Activated T-helper 2 cell treated with anti-CD3 and anti-CD28 coated beads, Interferon-gamma antibody, Interleukin-2, Interleukin-4, amounts not matched to agents 10 μg/mL and 5 μg/mL and 100 μg/mL, durations not matched to agents 14 hours and 24 hours and 36 hours (primary cell): ENCODE measurements around the gene SLC44A3. TPM values are rescaled to one million over a fixed set of nuclear protein-coding genes. Genes with fewer than 3 reads are reported as not detected.

ENCODE experiments used
- DNase-seq: peaks from one replicate; pipeline ENCODE4 v3.0.0; 2021; ENCODE audit warnings: low spot score
- H3K27ac Mint-ChIP-seq: one replicate; pipeline ENCODE4 v1.8.0; 2021; ENCODE audit warnings: mixed read lengths
- H3K27me3 Mint-ChIP-seq: one replicate; pipeline ENCODE4 v1.8.0; 2021; ENCODE audit warnings: low read depth, mixed read lengths
- H3K36me3 Mint-ChIP-seq: one replicate; pipeline ENCODE4 v1.8.0; 2021; ENCODE audit warnings: low read depth, mixed read lengths
- H3K4me1 Mint-ChIP-seq: one replicate; pipeline ENCODE4 v1.8.0; 2021; ENCODE audit warnings: low read depth, mixed read lengths
- H3K4me3 Mint-ChIP-seq: one replicate; pipeline ENCODE4 v1.8.0; 2021; ENCODE audit warnings: low read depth, mild to moderate bottlenecking, moderate library complexity, mixed read lengths
- H3K9me3 Mint-ChIP-seq: one replicate; pipeline ENCODE4 v1.8.0; 2021; ENCODE audit warnings: mixed read lengths
- intact Hi-C: fragments of 100-400 bp; cut with micrococcal nuclease; formaldehyde crosslinking; loops from one replicate; pipeline ENCODE4 v1.15.1; 2023
- total RNA-seq: library from RNA; stranded (reverse); gene quantifications from 2 replicates; pipeline ENCODE4 v1.2.3, GENCODE V29; 2022

Gene SLC44A3
- total RNA-seq, 1 donor from 2014 or later: not detected

- H3K27me3 Mint-ChIP-seq: peaks cover 4% of the 10 kb centered on the region
- no peaks in the 10 kb centered on the region for H3K36me3 Mint-ChIP-seq
- no peak overlapping the region for H3K4me3 Mint-ChIP-seq
- no peak for DNase-seq
- H3K27ac Mint-ChIP-seq: no peak overlapping the region
- H3K9me3 Mint-ChIP-seq: no peaks in the 10 kb centered on the region
- intact Hi-C loops: no loop called here
- peaks cover 6% of the 10 kb centered on the region for H3K4me1 Mint-ChIP-seq
Measured at GRCh38 chr1:94872771-94873495, 52.8 kb downstream of the SLC44A3 start.

- intact Hi-C loops: no loop called here
- Mint-ChIP-seq H3K9me3 (no peaks in the 10 kb centered on the region), H3K4me1 (peaks cover 6% of the 10 kb centered on the region), H3K36me3 (no peaks in the 10 kb centered on the region), H3K27ac (no peak overlapping the region), H3K27me3 (peaks cover 4% of the 10 kb centered on the region), H3K4me3 (no peak overlapping the region)
- no peak for DNase-seq
Measured at GRCh38 chr1:94873520-94874351, 53.6 kb downstream of the SLC44A3 start.

- intact Hi-C loops: no loop called here
- H3K27ac Mint-ChIP-seq: no peak overlapping the region
- no peak overlapping the region for H3K4me3 Mint-ChIP-seq
- no peaks in the 10 kb centered on the region for H3K27me3 Mint-ChIP-seq
- DNase-seq: no peak
- no peaks in the 10 kb centered on the region for H3K9me3 Mint-ChIP-seq
- H3K4me1 Mint-ChIP-seq: peaks cover 6% of the 10 kb centered on the region
- no peaks in the 10 kb centered on the region for H3K36me3 Mint-ChIP-seq
Measured at GRCh38 chr1:94874423-94874822, 54.3 kb downstream of the SLC44A3 start.

GRCh38 chr1:94875794-94876193 lies 55.6 kb downstream of the SLC44A3 start:
- Mint-ChIP-seq H3K36me3 (no peaks in the 10 kb centered on the region), H3K4me3 (no peak overlapping the region), H3K4me1 (peaks cover 6% of the 10 kb centered on the region), H3K9me3 (no peaks in the 10 kb centered on the region), H3K27ac (no peak overlapping the region), H3K27me3 (no peaks in the 10 kb centered on the region)
- intact Hi-C loops: no loop called here
- no peak for DNase-seq

- no peaks in the 10 kb centered on the region for H3K36me3 Mint-ChIP-seq
- intact Hi-C loops: no loop called here
- H3K4me3 Mint-ChIP-seq: no peak overlapping the region
- DNase-seq: no peak
- no peak overlapping the region for H3K27ac Mint-ChIP-seq
- H3K27me3 Mint-ChIP-seq: no peaks in the 10 kb centered on the region
- peaks cover 6% of the 10 kb centered on the region for H3K4me1 Mint-ChIP-seq
- H3K9me3 Mint-ChIP-seq: no peaks in the 10 kb centered on the region
Measured at GRCh38 chr1:94876362-94876761, 56.2 kb downstream of the SLC44A3 start.

- Mint-ChIP-seq H3K36me3 (no peaks in the 10 kb centered on the region), H3K9me3 (no peaks in the 10 kb centered on the region), H3K4me1 (peaks cover 6% of the 10 kb centered on the region), H3K27me3 (no peaks in the 10 kb centered on the region), H3K4me3 (no peak overlapping the region), H3K27ac (no peak overlapping the region)
- intact Hi-C loops: no loop called here
- no peak for DNase-seq
Measured at GRCh38 chr1:94878329-94878728, 58.2 kb downstream of the SLC44A3 start.

- H3K27me3 Mint-ChIP-seq: no peaks in the 10 kb centered on the region
- H3K4me1 Mint-ChIP-seq: peaks cover 5% of the 10 kb centered on the region
- H3K4me3 Mint-ChIP-seq: no peak overlapping the region
- DNase-seq: no peak
- H3K36me3 Mint-ChIP-seq: no peaks in the 10 kb centered on the region
- H3K27ac Mint-ChIP-seq: peak overlapping the region; percentile 34
- no peaks in the 10 kb centered on the region for H3K9me3 Mint-ChIP-seq
- intact Hi-C loops: no loop called here
Measured at GRCh38 chr1:94883691-94884090, 63.5 kb downstream of the SLC44A3 start.

GRCh38 chr1:94884106-94884505 lies 63.9 kb downstream of the SLC44A3 start:
- H3K9me3 Mint-ChIP-seq: no peaks in the 10 kb centered on the region
- H3K27ac Mint-ChIP-seq: no peak overlapping the region
- no peak for DNase-seq
- no peaks in the 10 kb centered on the region for H3K36me3 Mint-ChIP-seq
- H3K27me3 Mint-ChIP-seq: no peaks in the 10 kb centered on the region
- peaks cover 5% of the 10 kb centered on the region for H3K4me1 Mint-ChIP-seq
- intact Hi-C loops: no loop called here
- H3K4me3 Mint-ChIP-seq: no peak overlapping the region

GRCh38 chr1:94884507-94884906 lies 64.3 kb downstream of the SLC44A3 start:
- H3K27me3 Mint-ChIP-seq: no peaks in the 10 kb centered on the region
- H3K4me1 Mint-ChIP-seq: peaks cover 5% of the 10 kb centered on the region
- no peak overlapping the region for H3K27ac Mint-ChIP-seq
- no peak for DNase-seq
- intact Hi-C loops: no loop called here
- no peaks in the 10 kb centered on the region for H3K9me3 Mint-ChIP-seq
- no peak overlapping the region for H3K4me3 Mint-ChIP-seq
- no peaks in the 10 kb centered on the region for H3K36me3 Mint-ChIP-seq

- no peak overlapping the region for H3K4me3 Mint-ChIP-seq
- no peak overlapping the region for H3K27ac Mint-ChIP-seq
- H3K36me3 Mint-ChIP-seq: no peaks in the 10 kb centered on the region
- DNase-seq: no peak
- intact Hi-C loops: no loop called here
- H3K9me3 Mint-ChIP-seq: no peaks in the 10 kb centered on the region
- no peaks in the 10 kb centered on the region for H3K27me3 Mint-ChIP-seq
- peaks cover 5% of the 10 kb centered on the region for H3K4me1 Mint-ChIP-seq
Measured at GRCh38 chr1:94886361-94886760, 66.2 kb downstream of the SLC44A3 start.

GRCh38 chr1:94887106-94887505 lies 66.9 kb downstream of the SLC44A3 start:
- Mint-ChIP-seq H3K27me3 (no peaks in the 10 kb centered on the region), H3K4me1 (peaks cover 5% of the 10 kb centered on the region), H3K4me3 (no peak overlapping the region), H3K27ac (no peak overlapping the region), H3K36me3 (no peaks in the 10 kb centered on the region), H3K9me3 (no peaks in the 10 kb centered on the region)
- DNase-seq: no peak
- intact Hi-C loops: no loop called here

- Mint-ChIP-seq H3K27me3 (no peaks in the 10 kb centered on the region), H3K36me3 (no peaks in the 10 kb centered on the region), H3K9me3 (no peaks in the 10 kb centered on the region), H3K27ac (no peak overlapping the region), H3K4me1 (peaks cover 5% of the 10 kb centered on the region), H3K4me3 (no peak overlapping the region)
- no peak for DNase-seq
- intact Hi-C loops: no loop called here
Measured at GRCh38 chr1:94887603-94888171, 67.5 kb downstream of the SLC44A3 start.

GRCh38 chr1:94888201-94888600 lies 68.0 kb downstream of the SLC44A3 start:
- no peak for DNase-seq
- H3K36me3 Mint-ChIP-seq: no peaks in the 10 kb centered on the region
- no peaks in the 10 kb centered on the region for H3K9me3 Mint-ChIP-seq
- H3K4me1 Mint-ChIP-seq: peaks cover 5% of the 10 kb centered on the region
- H3K4me3 Mint-ChIP-seq: no peak overlapping the region
- intact Hi-C loops: no loop called here
- H3K27me3 Mint-ChIP-seq: no peaks in the 10 kb centered on the region
- no peak overlapping the region for H3K27ac Mint-ChIP-seq
